NCI-H345 treated with DMSO at 0.1 percent for 48 hours (cell line): ENCODE data around the gene LDLRAD3.

Source experiments
- DNase-seq: peaks from one replicate; lab custom pipeline; 2025; ENCODE audit not compliant: unreplicated experiment; lab: John Stamatoyannopoulos, UW

LDLRAD3 gene

GRCh38 chr11:36126678-36127077, 182.8 kb downstream of the LDLRAD3 start:
- DNase-seq: no peak

- DNase-seq: no peak
These were observed 183.7 kb downstream of the LDLRAD3 start for GRCh38 chr11:36127550-36127949.

GRCh38 chr11:36129955-36130354, 186.1 kb downstream of the LDLRAD3 start:
- no peak for DNase-seq

GRCh38 chr11:36130401-36130800, 186.5 kb downstream of the LDLRAD3 start:
- no peak for DNase-seq

- no peak for DNase-seq
These were observed 188.0 kb downstream of the LDLRAD3 start for GRCh38 chr11:36131721-36132397.

GRCh38 chr11:36132940-36133339, 189.1 kb downstream of the LDLRAD3 start:
- no peak for DNase-seq

- DNase-seq: no peak
These were observed 191.2 kb downstream of the LDLRAD3 start for GRCh38 chr11:36135076-36135475.

GRCh38 chr11:36139767-36140166, 195.9 kb downstream of the LDLRAD3 start:
- DNase-seq: no peak

- DNase-seq: no peak
These were observed 197.5 kb downstream of the LDLRAD3 start for GRCh38 chr11:36141196-36141953.

GRCh38 chr11:36141956-36142355, 198.1 kb downstream of the LDLRAD3 start:
- no peak for DNase-seq

- DNase-seq: no peak
These were observed 198.6 kb downstream of the LDLRAD3 start for GRCh38 chr11:36142439-36142838.

- DNase-seq: no peak
These were observed 199.0 kb downstream of the LDLRAD3 start for GRCh38 chr11:36142879-36143278.

GRCh38 chr11:36146437-36146836, 202.6 kb downstream of the LDLRAD3 start:
- DNase-seq: no peak

GRCh38 chr11:36147491-36147890, 203.6 kb downstream of the LDLRAD3 start:
- DNase-seq: no peak

- DNase-seq: no peak
These were observed 204.8 kb downstream of the LDLRAD3 start for GRCh38 chr11:36148701-36149100.

- DNase-seq: no peak
These were observed 205.8 kb downstream of the LDLRAD3 start for GRCh38 chr11:36149538-36150242.

- no peak for DNase-seq
These were observed 207.1 kb downstream of the LDLRAD3 start for GRCh38 chr11:36150986-36151385.

- no peak for DNase-seq
These were observed 208.2 kb downstream of the LDLRAD3 start for GRCh38 chr11:36151933-36152580.

GRCh38 chr11:36153551-36153950, 209.7 kb downstream of the LDLRAD3 start:
- DNase-seq: no peak

GRCh38 chr11:36155124-36155561, 211.3 kb downstream of the LDLRAD3 start:
- no peak for DNase-seq

- DNase-seq: no peak
These were observed 211.9 kb downstream of the LDLRAD3 start for GRCh38 chr11:36155770-36156160.
